ENCODE measurements around the gene ZNF585A.
"Not testable (repeated sequence)": the region's sequence is repeated elsewhere in the genome, so short reads cannot be mapped to it uniquely, and the experiment has no call there.

The ZNF585A gene

DNA sequence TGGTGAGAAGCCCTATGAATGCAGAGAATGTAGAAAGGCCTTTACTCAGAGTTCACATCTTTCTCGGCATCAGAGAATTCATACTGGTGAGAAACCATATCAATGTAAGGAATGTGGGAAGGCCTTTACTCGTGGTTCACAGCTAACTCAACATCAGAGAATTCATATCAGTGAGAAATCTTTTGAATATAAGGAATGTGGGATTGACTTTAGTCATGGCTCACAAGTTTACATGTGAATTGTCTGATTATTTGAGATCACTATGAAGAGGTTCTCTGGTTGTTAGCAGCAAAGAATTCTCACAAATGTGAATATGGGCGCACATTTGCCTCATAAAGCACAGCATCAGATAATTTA is 43.7 kb downstream of the ZNF585A start:
- TF ChIP-seq, protein P1, sequence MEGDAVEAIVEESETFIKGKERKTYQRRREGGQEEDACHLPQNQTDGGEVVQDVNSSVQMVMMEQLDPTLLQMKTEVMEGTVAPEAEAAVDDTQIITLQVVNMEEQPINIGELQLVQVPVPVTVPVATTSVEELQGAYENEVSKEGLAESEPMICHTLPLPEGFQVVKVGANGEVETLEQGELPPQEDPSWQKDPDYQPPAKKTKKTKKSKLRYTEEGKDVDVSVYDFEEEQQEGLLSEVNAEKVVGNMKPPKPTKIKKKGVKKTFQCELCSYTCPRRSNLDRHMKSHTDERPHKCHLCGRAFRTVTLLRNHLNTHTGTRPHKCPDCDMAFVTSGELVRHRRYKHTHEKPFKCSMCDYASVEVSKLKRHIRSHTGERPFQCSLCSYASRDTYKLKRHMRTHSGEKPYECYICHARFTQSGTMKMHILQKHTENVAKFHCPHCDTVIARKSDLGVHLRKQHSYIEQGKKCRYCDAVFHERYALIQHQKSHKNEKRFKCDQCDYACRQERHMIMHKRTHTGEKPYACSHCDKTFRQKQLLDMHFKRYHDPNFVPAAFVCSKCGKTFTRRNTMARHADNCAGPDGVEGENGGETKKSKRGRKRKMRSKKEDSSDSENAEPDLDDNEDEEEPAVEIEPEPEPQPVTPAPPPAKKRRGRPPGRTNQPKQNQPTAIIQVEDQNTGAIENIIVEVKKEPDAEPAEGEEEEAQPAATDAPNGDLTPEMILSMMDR (IDR thresholded peaks at IDR 0.05; ENCODE audit: borderline replicate concordance, control extremely low read depth, extremely low read depth, insufficient read depth, missing control alignments), result no peak
- DNase-seq (ENCODE audit: low spot score), result no peak
- in situ Hi-C loops (cut with MboI; ENCODE audit: low sequenced_read_pairs, unreplicated experiment), result no loop called here

DNA sequence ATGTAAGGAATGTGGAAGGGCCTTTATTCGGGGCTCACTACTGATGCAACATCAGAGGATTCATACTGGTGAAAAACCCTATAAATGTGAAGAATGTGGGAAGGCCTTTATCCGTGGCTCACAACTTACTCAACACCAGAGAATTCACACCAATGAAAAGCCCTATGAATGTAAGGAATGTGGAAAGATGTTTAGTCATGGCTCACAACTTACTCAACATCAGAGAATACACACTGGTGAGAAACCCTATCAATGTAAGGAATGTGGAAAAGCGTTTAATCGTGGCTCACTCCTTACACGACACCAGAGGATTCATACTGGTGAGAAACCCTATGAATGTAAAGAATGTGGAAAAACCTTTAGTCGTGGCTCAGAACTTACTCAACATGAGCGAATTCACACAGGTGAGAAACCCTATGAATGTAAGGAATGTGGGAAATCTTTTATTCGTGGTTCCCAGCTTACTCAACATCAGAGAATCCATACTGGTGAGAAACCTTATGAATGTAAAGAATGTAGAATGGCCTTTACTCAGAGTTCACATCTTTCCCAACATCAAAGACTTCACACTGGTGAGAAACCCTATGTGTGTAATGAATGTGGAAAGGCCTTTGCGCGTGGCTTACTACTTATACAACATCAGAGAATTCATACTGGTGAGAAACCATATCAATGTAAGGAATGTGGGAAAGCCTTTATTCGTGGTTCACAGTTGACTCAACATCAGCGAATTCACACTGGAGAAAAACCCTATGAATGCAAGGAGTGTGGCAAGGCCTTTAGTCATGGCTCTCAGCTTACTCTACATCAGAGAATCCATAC is 44.3 kb downstream of the ZNF585A start:
- TF ChIP-seq, protein P1 (IDR thresholded peaks at IDR 0.05; ENCODE audit: borderline replicate concordance, control extremely low read depth, extremely low read depth, insufficient read depth, missing control alignments), result no peak
- in situ Hi-C loops (cut with MboI; ENCODE audit: low sequenced_read_pairs, unreplicated experiment), result no loop called here
- no peak for DNase-seq (ENCODE audit: low spot score)

DNA sequence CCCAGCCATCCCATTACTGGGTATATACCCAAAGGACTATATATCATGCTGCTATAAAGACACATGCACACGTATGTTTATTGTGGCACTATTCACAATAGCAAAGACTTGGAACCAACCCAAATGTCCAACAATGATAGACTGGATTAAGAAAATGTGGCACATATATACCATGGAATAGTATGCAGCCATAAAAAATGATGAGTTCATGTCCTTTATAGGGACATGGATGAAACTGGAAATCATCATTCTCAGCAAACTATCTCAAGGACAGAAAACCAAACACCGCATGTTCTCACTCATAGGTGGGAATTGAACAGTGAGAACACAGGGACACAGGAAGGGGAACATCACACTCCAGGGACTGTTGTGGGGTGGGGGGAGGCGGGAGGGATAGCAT is 50.4 kb downstream of the ZNF585A start:
- DNase-seq (ENCODE audit: low spot score); in situ Hi-C loops (cut with MboI; ENCODE audit: low sequenced_read_pairs, unreplicated experiment): not testable (repeated sequence)

DNA sequence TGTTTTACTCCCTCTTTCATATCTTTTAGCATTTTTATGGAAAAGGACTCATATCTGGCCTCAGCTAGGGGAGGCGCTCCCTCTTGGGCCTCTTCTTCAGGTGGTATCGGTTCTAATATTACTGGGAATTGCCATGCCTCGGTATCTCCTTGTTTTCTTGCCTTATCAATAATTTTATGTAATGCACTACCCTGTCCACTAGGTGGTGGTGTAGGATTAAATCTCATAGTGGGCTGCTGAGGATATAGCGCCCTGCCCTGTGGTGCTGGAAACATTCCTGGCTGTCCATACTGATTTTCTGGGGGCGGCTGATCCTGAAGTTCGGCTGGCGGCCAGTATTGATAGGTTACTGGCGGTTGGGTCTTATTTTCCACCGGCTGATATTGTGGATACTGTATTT is 58.5 kb downstream of the ZNF585A start:
- in situ Hi-C loops (cut with MboI; ENCODE audit: low sequenced_read_pairs, unreplicated experiment), result no loop called here
- DNase-seq (ENCODE audit: low spot score), result no peak
- TF ChIP-seq, protein P1 (IDR thresholded peaks at IDR 0.05; ENCODE audit: borderline replicate concordance, control extremely low read depth, extremely low read depth, insufficient read depth, missing control alignments), result no peak

DNA sequence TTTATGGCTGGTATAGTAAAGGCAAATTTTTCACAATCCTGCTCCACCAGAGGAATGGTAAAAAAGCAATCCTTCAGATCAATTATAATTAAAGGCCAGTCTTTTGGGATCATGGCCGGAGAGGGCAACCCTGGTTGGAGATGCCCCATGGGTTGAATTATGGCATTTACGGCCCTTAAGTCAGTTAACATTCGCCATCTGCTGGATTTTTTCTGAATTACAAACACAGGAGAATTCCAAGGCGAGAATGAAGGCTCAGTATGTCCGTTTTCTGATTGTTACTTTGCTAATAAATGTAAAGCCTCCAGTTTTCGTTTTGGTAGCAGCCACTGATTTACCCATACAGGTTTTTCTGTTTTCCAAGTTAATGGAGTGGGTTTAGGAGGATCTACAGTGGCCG is 60.7 kb downstream of the ZNF585A start:
- DNase-seq (ENCODE audit: low spot score); in situ Hi-C loops (cut with MboI; ENCODE audit: low sequenced_read_pairs, unreplicated experiment): not testable (repeated sequence)

DNA sequence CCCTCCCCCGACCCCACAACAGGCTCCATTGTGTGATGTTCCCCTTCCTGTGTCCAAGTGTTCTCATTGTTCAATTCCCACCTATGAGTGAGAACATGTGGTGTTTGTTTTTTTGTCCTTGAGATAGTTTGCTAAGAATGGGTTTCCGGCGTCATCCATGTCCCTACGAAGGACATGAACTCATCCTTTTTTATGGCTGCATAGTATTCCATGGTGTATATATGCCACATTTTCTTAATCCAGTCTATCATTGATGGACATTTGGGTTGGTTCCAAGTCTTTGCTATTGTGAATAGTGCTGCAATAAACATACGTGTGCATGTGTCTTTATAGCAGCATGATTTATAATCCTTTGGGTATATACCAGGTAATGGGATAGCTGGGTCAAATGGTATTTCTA is 68.4 kb downstream of the ZNF585A start:
- DNase-seq (ENCODE audit: low spot score); in situ Hi-C loops (cut with MboI; ENCODE audit: low sequenced_read_pairs, unreplicated experiment): not testable (repeated sequence)

DNA sequence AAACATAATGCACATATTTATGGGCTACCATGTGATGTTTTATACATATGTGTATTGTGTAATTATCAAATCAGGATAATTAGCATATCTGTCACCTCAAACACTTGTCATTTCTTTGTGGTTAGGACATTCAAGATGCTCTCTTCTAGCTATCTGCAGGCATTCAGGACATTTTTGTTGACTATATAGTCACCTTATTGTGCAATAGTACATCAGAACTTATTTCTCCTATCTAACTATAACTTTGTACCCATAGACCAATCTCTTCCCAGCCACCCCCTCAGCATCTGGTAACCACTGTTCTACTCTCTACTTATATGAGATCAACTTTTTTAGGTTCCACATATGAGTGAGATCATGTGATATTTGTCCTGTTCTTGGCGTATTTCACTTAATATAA is 73.9 kb downstream of the ZNF585A start:
- no peak for DNase-seq (ENCODE audit: low spot score)
- in situ Hi-C loops (cut with MboI; ENCODE audit: low sequenced_read_pairs, unreplicated experiment), result no loop called here
- TF ChIP-seq, protein P1 (IDR thresholded peaks at IDR 0.05; ENCODE audit: borderline replicate concordance, control extremely low read depth, extremely low read depth, insufficient read depth, missing control alignments), result no peak

DNA sequence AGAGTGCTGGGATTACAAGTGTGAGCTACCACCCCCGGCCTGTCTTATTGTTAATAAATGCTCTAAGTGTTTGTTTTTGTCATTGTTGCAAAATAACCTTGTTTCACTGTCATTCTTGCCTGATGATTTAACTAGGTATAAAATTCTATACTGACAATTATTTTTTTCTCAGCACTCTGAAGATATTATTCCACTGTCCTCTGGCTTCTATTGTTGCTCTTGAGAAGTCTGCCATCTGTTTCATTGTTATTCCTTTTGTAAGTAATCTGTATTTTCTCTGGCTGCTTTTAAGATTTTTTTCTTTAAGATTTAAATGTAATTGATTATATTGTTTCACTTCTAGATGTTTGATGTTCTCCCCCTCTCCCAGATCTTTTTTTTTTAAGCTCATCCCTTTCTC is 76.6 kb downstream of the ZNF585A start:
- in situ Hi-C loops (cut with MboI; ENCODE audit: low sequenced_read_pairs, unreplicated experiment), result no loop called here
- TF ChIP-seq, protein P1 (IDR thresholded peaks at IDR 0.05; ENCODE audit: borderline replicate concordance, control extremely low read depth, extremely low read depth, insufficient read depth, missing control alignments), result no peak
- DNase-seq (ENCODE audit: low spot score), result no peak

All from GM13976 (cell line).